Memory B cell (primary cell): ENCODE data around the gene IPO9.

Source experiments
- ATAC-seq: fragments of 150-1000 bp; cut with Tn5 transposase; 2 replicates; pipeline ENCODE4 v1.10.0; 2021; ENCODE audit warnings: low read depth, mild to moderate bottlenecking, moderate library complexity
- DNase-seq, 2 donors: peaks; one replicate each; pipeline ENCODE4 v3.0.0; 2022; ENCODE audit warnings: low spot score in 2 of 2
- H3K27ac Mint-ChIP-seq: one replicate; pipeline ENCODE4 v1.8.0; 2022; ENCODE audit warnings: mild to moderate bottlenecking, moderate library complexity, mixed read lengths
- H3K27me3 Mint-ChIP-seq: one replicate; pipeline ENCODE4 v1.8.0; 2022; ENCODE audit warnings: mixed read lengths
- H3K36me3 Mint-ChIP-seq: one replicate; pipeline ENCODE4 v1.8.0; 2022; ENCODE audit warnings: mild to moderate bottlenecking, mixed read lengths
- H3K4me1 Mint-ChIP-seq: one replicate; pipeline ENCODE4 v1.8.0; 2022; ENCODE audit warnings: mixed read lengths
- H3K4me3 Mint-ChIP-seq: one replicate; pipeline ENCODE4 v1.8.0; 2022; ENCODE audit warnings: mild to moderate bottlenecking, moderate library complexity, mixed read lengths
- H3K9me3 Mint-ChIP-seq: one replicate; pipeline ENCODE4 v1.8.0; 2022; ENCODE audit warnings: mixed read lengths

Gene IPO9

GRCh38 chr1:201828820-201829774, at the start of gene IPO9:
TSS of gene IPO9 (plus strand) at chr1:201829157. CDS start at chr1:201829210, 53 bp downstream.
- Mint-ChIP-seq H3K36me3 (no peaks in the 10 kb centered on the region), H3K27ac (peak within 1 kb of the TSS; percentile 96), H3K4me1 (peaks cover 17% of the 10 kb centered on the region), H3K4me3 (peak within 1 kb of the TSS; percentile 98), H3K9me3 (no peaks in the 10 kb centered on the region), H3K27me3 (no peaks in the 10 kb centered on the region)
- DNase-seq (peak; percentile 96), ATAC-seq (peak; percentile 94)

- Mint-ChIP-seq H3K9me3 (no peaks in the 10 kb centered on the region), H3K27ac (no peak overlapping the region), H3K4me1 (no peaks in the 10 kb centered on the region), H3K4me3 (no peak overlapping the region), H3K36me3 (no peaks in the 10 kb centered on the region), H3K27me3 (peaks cover 1% of the 10 kb centered on the region)
- DNase-seq = no peak
- ATAC-seq = no peak
Observed at GRCh38 chr1:201779351-201779880, 49.5 kb upstream of the IPO9 start.

GRCh38 chr1:201780952-201781351, 48.0 kb upstream of the IPO9 start:
- ATAC-seq = no peak
- no peak overlapping the region for H3K27ac Mint-ChIP-seq

GRCh38 chr1:201781437-201781836, 47.5 kb upstream of the IPO9 start:
- H3K9me3 Mint-ChIP-seq = no peaks in the 10 kb centered on the region
- H3K36me3 Mint-ChIP-seq = no peaks in the 10 kb centered on the region
- no peaks in the 10 kb centered on the region for H3K4me1 Mint-ChIP-seq
- DNase-seq = no peak
- H3K27ac Mint-ChIP-seq = no peak overlapping the region
- no peak for ATAC-seq
- no peak overlapping the region for H3K4me3 Mint-ChIP-seq
- peaks cover 1% of the 10 kb centered on the region for H3K27me3 Mint-ChIP-seq

More at GRCh38 chr1:201780952-201781351, 48.0 kb upstream of the IPO9 start:
- no peak overlapping the region for H3K4me3 Mint-ChIP-seq
- H3K9me3 Mint-ChIP-seq = no peaks in the 10 kb centered on the region
- no peak for DNase-seq
- no peaks in the 10 kb centered on the region for H3K4me1 Mint-ChIP-seq
- peaks cover 1% of the 10 kb centered on the region for H3K27me3 Mint-ChIP-seq
- no peaks in the 10 kb centered on the region for H3K36me3 Mint-ChIP-seq

- no peak for ATAC-seq
- H3K9me3 Mint-ChIP-seq = no peaks in the 10 kb centered on the region
- H3K36me3 Mint-ChIP-seq = no peaks in the 10 kb centered on the region
- H3K27me3 Mint-ChIP-seq = peaks cover 1% of the 10 kb centered on the region
- no peak overlapping the region for H3K4me3 Mint-ChIP-seq
- DNase-seq = no peak
- no peak overlapping the region for H3K27ac Mint-ChIP-seq
- no peaks in the 10 kb centered on the region for H3K4me1 Mint-ChIP-seq
Observed at GRCh38 chr1:201782353-201782752, 46.6 kb upstream of the IPO9 start.

- H3K27me3 Mint-ChIP-seq = no peaks in the 10 kb centered on the region
- DNase-seq (no peak), ATAC-seq (no peak)
- no peaks in the 10 kb centered on the region for H3K36me3 Mint-ChIP-seq
- no peak overlapping the region for H3K4me3 Mint-ChIP-seq
- no peak overlapping the region for H3K27ac Mint-ChIP-seq
- no peaks in the 10 kb centered on the region for H3K9me3 Mint-ChIP-seq
- no peaks in the 10 kb centered on the region for H3K4me1 Mint-ChIP-seq
Observed at GRCh38 chr1:201783058-201783457, 45.9 kb upstream of the IPO9 start.

GRCh38 chr1:201783572-201783971, 45.4 kb upstream of the IPO9 start:
- Mint-ChIP-seq H3K4me1 (no peaks in the 10 kb centered on the region), H3K9me3 (no peaks in the 10 kb centered on the region), H3K27me3 (no peaks in the 10 kb centered on the region), H3K4me3 (no peak overlapping the region), H3K27ac (no peak overlapping the region), H3K36me3 (no peaks in the 10 kb centered on the region)
- ATAC-seq (no peak), DNase-seq (no peak)

GRCh38 chr1:201785291-201785690, 43.7 kb upstream of the IPO9 start:
- no peak overlapping the region for H3K4me3 Mint-ChIP-seq
- no peaks in the 10 kb centered on the region for H3K9me3 Mint-ChIP-seq
- no peak overlapping the region for H3K27ac Mint-ChIP-seq
- no peaks in the 10 kb centered on the region for H3K4me1 Mint-ChIP-seq
- no peaks in the 10 kb centered on the region for H3K36me3 Mint-ChIP-seq
- H3K27me3 Mint-ChIP-seq = no peaks in the 10 kb centered on the region
- no peak for DNase-seq
- ATAC-seq = no peak

GRCh38 chr1:201786824-201787223, 42.1 kb upstream of the IPO9 start:
- Mint-ChIP-seq H3K27ac (no peak overlapping the region), H3K36me3 (peaks cover 5% of the 10 kb centered on the region), H3K27me3 (peaks cover 3% of the 10 kb centered on the region), H3K4me3 (no peak overlapping the region), H3K4me1 (peaks cover 2% of the 10 kb centered on the region), H3K9me3 (no peaks in the 10 kb centered on the region)
- ATAC-seq (no peak), DNase-seq (no peak)

GRCh38 chr1:201788296-201788695, 40.7 kb upstream of the IPO9 start:
- Mint-ChIP-seq H3K9me3 (no peaks in the 10 kb centered on the region), H3K27me3 (peaks cover 3% of the 10 kb centered on the region), H3K4me1 (peaks cover 2% of the 10 kb centered on the region), H3K4me3 (no peak overlapping the region), H3K27ac (no peak overlapping the region), H3K36me3 (peaks cover 5% of the 10 kb centered on the region)
- ATAC-seq (no peak), DNase-seq (no peak)

- DNase-seq (no peak), ATAC-seq (no peak)
- Mint-ChIP-seq H3K4me1 (peaks cover 2% of the 10 kb centered on the region), H3K27ac (no peak overlapping the region), H3K9me3 (no peaks in the 10 kb centered on the region), H3K36me3 (peaks cover 5% of the 10 kb centered on the region), H3K4me3 (no peak overlapping the region), H3K27me3 (peaks cover 3% of the 10 kb centered on the region)
Observed at GRCh38 chr1:201789245-201789644, 39.7 kb upstream of the IPO9 start.

GRCh38 chr1:201790261-201790660, 38.7 kb upstream of the IPO9 start:
- ATAC-seq (no peak), DNase-seq (no peak)
- Mint-ChIP-seq H3K27ac (no peak overlapping the region), H3K36me3 (peaks cover 5% of the 10 kb centered on the region), H3K27me3 (peaks cover 3% of the 10 kb centered on the region), H3K9me3 (no peaks in the 10 kb centered on the region), H3K4me3 (no peak overlapping the region), H3K4me1 (peaks cover 2% of the 10 kb centered on the region)

GRCh38 chr1:201791051-201791778, 37.7 kb upstream of the IPO9 start:
- Mint-ChIP-seq H3K9me3 (no peaks in the 10 kb centered on the region), H3K4me3 (no peak overlapping the region), H3K36me3 (peaks cover 5% of the 10 kb centered on the region), H3K4me1 (peaks cover 2% of the 10 kb centered on the region), H3K27me3 (peaks cover 3% of the 10 kb centered on the region), H3K27ac (no peak overlapping the region)
- ATAC-seq = no peak
- no peak for DNase-seq

GRCh38 chr1:201791779-201792173, 37.2 kb upstream of the IPO9 start:
- Mint-ChIP-seq H3K9me3 (no peaks in the 10 kb centered on the region), H3K27me3 (peaks cover 3% of the 10 kb centered on the region), H3K27ac (no peak overlapping the region), H3K36me3 (peaks cover 5% of the 10 kb centered on the region), H3K4me3 (no peak overlapping the region), H3K4me1 (peaks cover 2% of the 10 kb centered on the region)
- no peak for ATAC-seq
- DNase-seq = no peak
